ENCODE data around the gene SLC18A2. TPM values are rescaled to one million over a fixed set of nuclear protein-coding genes. Genes with fewer than 3 reads are reported as not detected.

Gene SLC18A2
- total and polyA plus RNA-seq, 9 donors = 2.4 to 12.0 (median 6.3) TPM

DNA sequence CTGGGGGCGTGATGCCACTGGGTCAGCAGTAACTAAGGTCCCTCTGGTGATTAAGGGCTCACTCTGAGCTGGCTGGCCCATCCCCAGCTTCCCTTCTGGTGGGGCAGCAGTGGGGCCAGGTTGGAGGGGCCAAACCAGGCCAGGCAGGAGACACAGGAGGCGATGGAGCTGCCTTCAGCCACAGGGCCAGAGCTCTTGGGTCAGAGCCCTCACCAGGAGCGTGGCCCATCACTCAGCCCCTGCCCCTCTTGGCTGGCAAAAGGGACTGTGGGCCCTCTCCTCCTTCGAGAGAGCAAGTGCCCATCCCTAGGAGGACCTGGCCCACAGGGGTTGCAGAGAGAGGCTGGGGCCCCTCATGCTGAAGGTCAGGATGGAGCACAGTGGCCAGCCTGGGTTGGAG lies 39.1 kb upstream of the SLC18A2 start:
- Histone ChIP-seq H3K36me3 (no peaks in the 10 kb centered on the region), H3K27ac (no peak overlapping the region), H3K4me1 (ENCODE audit: insufficient read depth) (no peaks in the 10 kb centered on the region), H3K9me3 (no peaks in the 10 kb centered on the region), H3K4me3 (no peak overlapping the region), H3K27me3 (no peaks in the 10 kb centered on the region)
- 75 to 88% (median 76%) methylated on average over 4 of the region's 4 CpGs for WGBS, 3 donors
- TF ChIP-seq POLR2A (IDR thresholded peaks at IDR 0.05) (no peak), EP300 (IDR thresholded peaks at IDR 0.05) (no peak)
- TF ChIP-seq, protein P1, sequence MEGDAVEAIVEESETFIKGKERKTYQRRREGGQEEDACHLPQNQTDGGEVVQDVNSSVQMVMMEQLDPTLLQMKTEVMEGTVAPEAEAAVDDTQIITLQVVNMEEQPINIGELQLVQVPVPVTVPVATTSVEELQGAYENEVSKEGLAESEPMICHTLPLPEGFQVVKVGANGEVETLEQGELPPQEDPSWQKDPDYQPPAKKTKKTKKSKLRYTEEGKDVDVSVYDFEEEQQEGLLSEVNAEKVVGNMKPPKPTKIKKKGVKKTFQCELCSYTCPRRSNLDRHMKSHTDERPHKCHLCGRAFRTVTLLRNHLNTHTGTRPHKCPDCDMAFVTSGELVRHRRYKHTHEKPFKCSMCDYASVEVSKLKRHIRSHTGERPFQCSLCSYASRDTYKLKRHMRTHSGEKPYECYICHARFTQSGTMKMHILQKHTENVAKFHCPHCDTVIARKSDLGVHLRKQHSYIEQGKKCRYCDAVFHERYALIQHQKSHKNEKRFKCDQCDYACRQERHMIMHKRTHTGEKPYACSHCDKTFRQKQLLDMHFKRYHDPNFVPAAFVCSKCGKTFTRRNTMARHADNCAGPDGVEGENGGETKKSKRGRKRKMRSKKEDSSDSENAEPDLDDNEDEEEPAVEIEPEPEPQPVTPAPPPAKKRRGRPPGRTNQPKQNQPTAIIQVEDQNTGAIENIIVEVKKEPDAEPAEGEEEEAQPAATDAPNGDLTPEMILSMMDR (IDR thresholded peaks at IDR 0.05) = no peak
- intact Hi-C loops (cut with DNase I) = no loop called here
- DNase-seq = no peak

DNA sequence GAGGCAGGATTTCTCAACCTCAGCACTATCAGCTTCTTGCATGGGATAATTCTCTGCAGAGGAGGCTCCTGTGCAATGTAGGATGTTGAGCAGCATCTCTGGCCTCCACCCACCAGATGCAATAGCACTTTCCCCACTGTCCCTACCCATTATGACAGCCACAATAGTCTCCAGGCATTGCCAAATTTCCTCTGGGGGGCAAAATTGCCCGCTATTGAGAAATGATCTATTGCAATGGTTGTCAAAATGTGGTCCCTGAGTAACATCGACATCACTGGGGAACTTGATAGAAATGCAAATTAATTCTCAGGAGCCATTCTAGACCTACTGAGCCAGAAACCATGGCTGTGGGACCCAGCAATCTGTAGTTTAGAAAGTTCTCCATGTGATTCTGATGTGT lies 36.6 kb upstream of the SLC18A2 start:
- no peaks in the 10 kb centered on the region for H3K27me3 ChIP-seq
- 38 to 69% (median 66%) methylated on average over 2 of the region's 2 CpGs for WGBS, 3 donors
- H3K9me3 ChIP-seq = no peaks in the 10 kb centered on the region
- H3K4me3 ChIP-seq = no peak overlapping the region
- DNase-seq = no peak
- TF ChIP-seq POLR2A (IDR thresholded peaks at IDR 0.05) = no peak
- TF ChIP-seq, protein P1 (IDR thresholded peaks at IDR 0.05) = no peak
- TF ChIP-seq EP300 (IDR thresholded peaks at IDR 0.05) = no peak
- H3K4me1 ChIP-seq (ENCODE audit: insufficient read depth) = no peaks in the 10 kb centered on the region
- intact Hi-C loops (cut with DNase I) = no loop called here
- no peak overlapping the region for H3K27ac ChIP-seq
- no peaks in the 10 kb centered on the region for H3K36me3 ChIP-seq

DNA sequence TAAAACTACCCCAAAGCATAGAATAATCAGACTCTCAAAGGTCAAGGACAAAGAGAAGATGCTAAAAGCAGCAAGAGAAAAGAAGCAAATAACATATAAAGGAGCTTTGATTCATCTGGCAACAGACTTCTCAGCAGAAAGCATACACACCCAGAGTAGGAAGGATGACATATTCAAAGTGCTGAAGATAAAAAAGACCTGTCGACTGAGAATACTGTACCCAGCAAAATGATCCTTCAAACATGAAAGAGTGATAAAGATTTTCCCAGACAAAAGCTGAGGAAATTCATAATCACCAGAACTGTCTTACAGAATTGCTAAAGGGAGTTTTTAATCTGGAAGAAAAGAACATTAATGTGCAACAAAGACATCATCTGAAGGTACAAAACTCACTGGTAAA lies 28.7 kb upstream of the SLC18A2 start:
- intact Hi-C loops (cut with DNase I) = loop anchor here in 1 of 4 donors (10.0 kb wide), 1 partner anchor 1033 kb away; no protein-coding TSS in a partner anchor
- H3K4me3 ChIP-seq = no peak overlapping the region
- no peak overlapping the region for H3K27ac ChIP-seq
- DNase-seq = no peak
- 79 to 93% (median 81%) methylated on average over 1 of the region's 1 CpG for WGBS, 3 donors
- TF ChIP-seq POLR2A (IDR thresholded peaks at IDR 0.05) (no peak), EP300 (IDR thresholded peaks at IDR 0.05) (no peak)
- TF ChIP-seq, protein P1 (IDR thresholded peaks at IDR 0.05) = no peak
- peaks cover 3% of the 10 kb centered on the region for H3K4me1 ChIP-seq (ENCODE audit: insufficient read depth)
- H3K27me3 ChIP-seq = no peaks in the 10 kb centered on the region
- no peaks in the 10 kb centered on the region for H3K9me3 ChIP-seq
- H3K36me3 ChIP-seq = no peaks in the 10 kb centered on the region

DNA sequence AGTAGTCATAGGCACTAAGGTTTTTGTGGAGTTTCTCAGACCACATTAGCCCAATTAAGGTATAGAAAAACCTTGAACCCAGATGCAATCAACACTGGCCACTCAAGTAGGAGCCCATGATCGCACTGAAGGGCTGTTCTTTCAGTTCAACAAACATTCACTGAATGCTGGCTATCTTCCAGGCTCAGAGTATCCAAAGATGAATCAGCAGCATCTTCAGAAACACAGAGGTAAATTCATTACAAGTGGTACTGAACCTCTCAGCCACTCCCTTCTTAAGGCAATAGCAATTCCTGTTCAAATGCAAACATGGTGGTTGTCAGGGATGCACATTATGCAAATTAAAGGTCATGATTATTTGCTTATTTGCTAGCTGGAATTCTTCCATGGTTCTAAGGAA lies 26.5 kb upstream of the SLC18A2 start:
- H3K4me3 ChIP-seq = no peak overlapping the region
- H3K36me3 ChIP-seq = no peaks in the 10 kb centered on the region
- WGBS, 3 donors = 27 to 70% (median 55%) methylated on average over 1 of the region's 1 CpG
- H3K27ac ChIP-seq = no peak overlapping the region
- H3K4me1 ChIP-seq (ENCODE audit: insufficient read depth) = peaks cover 5% of the 10 kb centered on the region
- no peak for DNase-seq
- H3K27me3 ChIP-seq = no peaks in the 10 kb centered on the region
- intact Hi-C loops (cut with DNase I) = loop anchor here in 1 of 4 donors (10.0 kb wide), 1 partner anchor 1030 kb away; no protein-coding TSS in a partner anchor
- H3K9me3 ChIP-seq = no peaks in the 10 kb centered on the region
- no peak for TF ChIP-seq POLR2A (IDR thresholded peaks at IDR 0.05)

DNA sequence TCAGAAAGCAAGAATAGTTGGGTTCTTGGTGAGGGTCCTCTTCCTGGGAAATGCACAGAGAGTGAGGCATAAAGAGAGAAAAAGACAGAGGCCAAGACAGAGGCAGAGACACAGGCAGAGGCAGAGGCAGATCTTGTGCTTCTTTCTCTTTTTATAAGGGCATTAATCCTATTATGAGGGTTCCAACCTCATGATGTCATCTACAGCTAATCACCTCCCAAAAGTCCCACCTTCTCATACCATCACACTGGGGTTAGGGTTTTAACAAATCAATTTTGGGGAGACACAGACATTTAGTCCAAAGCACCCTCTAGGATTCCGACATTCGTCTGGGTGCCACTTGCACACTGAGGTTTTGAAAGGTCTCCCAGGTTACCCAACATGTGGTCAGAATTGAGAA lies 25.8 kb upstream of the SLC18A2 start:
- TF ChIP-seq, protein P1 (IDR thresholded peaks at IDR 0.05) = no peak
- TF ChIP-seq POLR2A (IDR thresholded peaks at IDR 0.05) (no peak), EP300 (IDR thresholded peaks at IDR 0.05) (no peak)
- WGBS, 3 donors = 86 to 90% (median 87%) methylated on average over 2 of the region's 2 CpGs
- no peak for DNase-seq

More for the DNA sequence above, 25.8 kb upstream of the SLC18A2 start:
- H3K27me3 ChIP-seq = no peaks in the 10 kb centered on the region
- no peaks in the 10 kb centered on the region for H3K9me3 ChIP-seq
- no peak overlapping the region for H3K4me3 ChIP-seq
- H3K36me3 ChIP-seq = no peaks in the 10 kb centered on the region
- peaks cover 5% of the 10 kb centered on the region for H3K4me1 ChIP-seq (ENCODE audit: insufficient read depth)
- intact Hi-C loops (cut with DNase I) = loop anchor here in 3 of 4 donors (5.0 to 10.0 kb wide), 2 partner anchors 107 to 1030 kb away; no protein-coding TSS in a partner anchor
- no peak overlapping the region for H3K27ac ChIP-seq

Measured in ovary (tissue), 9 donors.